SK-N-MC (cell line): ENCODE results near the gene CDK4.

Experiments
- EZH2 ChIP-seq: fragments of 200-600 bp; sonication (generic); IDR thresholded peaks from one replicate; pipeline ENCODE4 v1.6.1; 2017; ENCODE audit warnings: antibody characterized with exemption
- POLR2AphosphoS5 ChIP-seq: IDR thresholded peaks from 2 replicates; pipeline ENCODE4 v1.6.1; 2012; ENCODE audit warnings: mild to moderate bottlenecking, low read depth, low read length, borderline replicate concordance

DNA sequence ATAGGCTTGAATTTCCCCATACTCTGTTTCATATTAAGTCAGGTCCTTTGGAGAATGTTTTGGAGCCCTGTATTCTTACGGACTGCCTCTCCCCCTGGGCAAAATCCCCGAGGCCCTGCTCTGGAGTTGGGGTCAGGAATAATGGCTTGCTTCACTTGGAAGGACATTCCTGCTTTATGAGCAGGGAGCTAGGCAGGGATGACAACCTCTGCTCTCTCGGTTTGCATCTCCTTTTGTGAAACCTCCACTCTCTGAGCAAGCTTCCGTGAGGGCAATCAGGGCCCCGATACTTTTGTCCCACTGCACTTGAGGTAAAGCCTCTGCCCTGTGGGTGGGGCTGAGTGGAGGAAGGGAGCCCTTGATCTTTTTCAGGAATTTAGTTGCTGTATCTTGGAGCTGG lies 38.9 kb downstream of the CDK4 start:
- TF ChIP-seq POLR2AphosphoS5 (no peak), EZH2 (no peak)
